IMR-90 (cell line): ENCODE measurements around the gene SLC38A6.

Experiments
- BHLHE40 ChIP-seq: fragments of 150-350 bp; IDR thresholded peaks from 2 replicates; pipeline ENCODE4 v1.6.1; 2016; ENCODE audit warnings: mild to moderate bottlenecking, low read depth, low read length
- CEBPB ChIP-seq: IDR thresholded peaks from 2 replicates; pipeline ENCODE4 v1.6.1; 2012; ENCODE audit warnings: low read depth, low read length, improper control_type of control experiment
- CHD1 ChIP-seq: IDR thresholded peaks from 2 replicates; pipeline ENCODE4 v1.6.1; 2012; ENCODE audit warnings: low read depth, low read length, improper control_type of control experiment
- CTCF ChIP-seq: conservative IDR thresholded peaks from 2 replicates; pipeline ENCODE4 v1.5.1; 2012; ENCODE audit warnings: mild to moderate bottlenecking, low read depth, low read length, improper control_type of control experiment
- ELK1 ChIP-seq: fragments of 150-350 bp; IDR thresholded peaks from 2 replicates; pipeline ENCODE4 v1.6.1; 2016; ENCODE audit warnings: low read depth, mild to moderate bottlenecking, low read length, moderate library complexity, borderline replicate concordance
- MAZ ChIP-seq: IDR thresholded peaks from 2 replicates; pipeline ENCODE4 v1.6.1; 2012; ENCODE audit warnings: low read depth, mild to moderate bottlenecking, low read length, improper control_type of control experiment, moderate library complexity, borderline replicate concordance
- NFE2L2 ChIP-seq: fragments of 150-350 bp; IDR thresholded peaks from 2 replicates; pipeline ENCODE4 v1.6.1; 2016; ENCODE audit warnings: low read depth, mild to moderate bottlenecking, low read length
- POLR2A ChIP-seq: IDR thresholded peaks from 2 replicates; pipeline ENCODE4 v1.6.1; 2012; ENCODE audit warnings: mild to moderate bottlenecking, low read depth, low read length
- RAD21 ChIP-seq: IDR thresholded peaks from 2 replicates; pipeline ENCODE4 v1.6.1; 2012; ENCODE audit warnings: low read length, improper control_type of control experiment
- RCOR1 ChIP-seq: IDR thresholded peaks from 2 replicates; pipeline ENCODE4 v1.6.1; 2012; ENCODE audit warnings: mild to moderate bottlenecking, low read length, improper control_type of control experiment; ENCODE audit not compliant: insufficient replicate concordance
- USF2 ChIP-seq: fragments of 150-350 bp; IDR thresholded peaks from 2 replicates; pipeline ENCODE4 v1.6.1; 2017; ENCODE audit warnings: mild to moderate bottlenecking, antibody characterized with exemption, low read length, low read depth

GRCh38 chr14:61019537-61019936 is 38.5 kb downstream of the SLC38A6 start:
- no peak for TF ChIP-seq POLR2A
- no peak for TF ChIP-seq RAD21
- TF ChIP-seq CTCF, result no peak
- TF ChIP-seq ELK1, result no peak
- no peak for TF ChIP-seq USF2
- no peak for TF ChIP-seq MAZ
- no peak for TF ChIP-seq NFE2L2
- no peak for TF ChIP-seq CHD1
- TF ChIP-seq RCOR1, result no peak
- TF ChIP-seq CEBPB, result no peak
- TF ChIP-seq BHLHE40, result no peak
